ENCODE results near the gene AMDHD2. TPM values are rescaled to one million over a fixed set of nuclear protein-coding genes. Genes with fewer than 3 reads are reported as not detected.

AMDHD2 gene
- total and polyA plus RNA-seq, 2 of the 13 experiments (the other 11 are each of a cell fraction or from before 2014, with no cell fraction given): 33.5 to 39.1 TPM

- TF ChIP-seq ZNF609 (CRISPR knock-in tag; IDR thresholded peaks at IDR 0.05; ENCODE audit: borderline replicate concordance): peak; percentile 71
- peak; percentile 22; the same call in 1 of the 2 replicates for TF ChIP-seq SP140L (CRISPR knock-in tag; IDR thresholded peaks at IDR 0.05; ENCODE audit: borderline replicate concordance)
- peak; percentile 91 for TF ChIP-seq FOXA3 (CRISPR knock-in tag; IDR thresholded peaks at IDR 0.05)
- no peak for TF ChIP-seq MZF1 (CRISPR knock-in tag; IDR thresholded peaks at IDR 0.05; ENCODE audit: borderline replicate concordance)
- TF ChIP-seq KLF16 (CRISPR knock-in tag; IDR thresholded peaks at IDR 0.05): peak in 1 of 2 experiments; percentile 74; a peak in 2 of 4 replicates
- peak; percentile 22; the same call in 1 of the 2 replicates for TF ChIP-seq CENPBD1 (CRISPR knock-in tag; IDR thresholded peaks at IDR 0.05; ENCODE audit: borderline replicate concordance, low read depth)
- TF ChIP-seq ZNF558 (CRISPR knock-in tag; IDR thresholded peaks at IDR 0.05; ENCODE audit: borderline replicate concordance): 0 out of 2 replicates have a peak, but pooled peaks have one; percentile 71
- peak; percentile 81; the same call in 1 of the 3 replicates for TF ChIP-seq MXI1 (IDR thresholded peaks at IDR 0.05; ENCODE audit: borderline replicate concordance, low read depth, low read length)
- peak; percentile 72; the same call in 1 of the 2 replicates for TF ChIP-seq SMAD3 (CRISPR knock-in tag; IDR thresholded peaks at IDR 0.05)
- peak; percentile 89 for TF ChIP-seq HNF4G (IDR thresholded peaks at IDR 0.05; ENCODE audit: borderline replicate concordance, low read depth, low read length)
- peak; percentile 78; the same call in 1 of the 2 replicates for TF ChIP-seq HNF4G (CRISPR knock-in tag; IDR thresholded peaks at IDR 0.05; ENCODE audit: borderline replicate concordance, low read depth)
- TF ChIP-seq ZNF746 (CRISPR knock-in tag; IDR thresholded peaks at IDR 0.05): peak; percentile 85; the same call in 1 of the 2 replicates
- TF ChIP-seq DRAP1 (CRISPR knock-in tag; IDR thresholded peaks at IDR 0.05): peak; percentile 33; the same call in 1 of the 2 replicates
- TF ChIP-seq MXD4 (CRISPR knock-in tag; IDR thresholded peaks at IDR 0.05): 0 out of 2 replicates have a peak, but pooled peaks have one; percentile 37
- TF ChIP-seq HCFC1 (IDR thresholded peaks at IDR 0.05; ENCODE audit: low read depth, low read length): no peak
- TF ChIP-seq GATAD1 (CRISPR knock-in tag; IDR thresholded peaks at IDR 0.05): peak; percentile 71
- TF ChIP-seq PHF21A (CRISPR knock-in tag; IDR thresholded peaks at IDR 0.05): peak; percentile 98
- TF ChIP-seq NR1H2 (CRISPR knock-in tag; IDR thresholded peaks at IDR 0.05; ENCODE audit: borderline replicate concordance, low read depth): no peak
- TF ChIP-seq, protein P1, sequence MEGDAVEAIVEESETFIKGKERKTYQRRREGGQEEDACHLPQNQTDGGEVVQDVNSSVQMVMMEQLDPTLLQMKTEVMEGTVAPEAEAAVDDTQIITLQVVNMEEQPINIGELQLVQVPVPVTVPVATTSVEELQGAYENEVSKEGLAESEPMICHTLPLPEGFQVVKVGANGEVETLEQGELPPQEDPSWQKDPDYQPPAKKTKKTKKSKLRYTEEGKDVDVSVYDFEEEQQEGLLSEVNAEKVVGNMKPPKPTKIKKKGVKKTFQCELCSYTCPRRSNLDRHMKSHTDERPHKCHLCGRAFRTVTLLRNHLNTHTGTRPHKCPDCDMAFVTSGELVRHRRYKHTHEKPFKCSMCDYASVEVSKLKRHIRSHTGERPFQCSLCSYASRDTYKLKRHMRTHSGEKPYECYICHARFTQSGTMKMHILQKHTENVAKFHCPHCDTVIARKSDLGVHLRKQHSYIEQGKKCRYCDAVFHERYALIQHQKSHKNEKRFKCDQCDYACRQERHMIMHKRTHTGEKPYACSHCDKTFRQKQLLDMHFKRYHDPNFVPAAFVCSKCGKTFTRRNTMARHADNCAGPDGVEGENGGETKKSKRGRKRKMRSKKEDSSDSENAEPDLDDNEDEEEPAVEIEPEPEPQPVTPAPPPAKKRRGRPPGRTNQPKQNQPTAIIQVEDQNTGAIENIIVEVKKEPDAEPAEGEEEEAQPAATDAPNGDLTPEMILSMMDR (CRISPR knock-in tag; IDR thresholded peaks at IDR 0.05): peak; percentile 86
- TF ChIP-seq, protein P2, sequence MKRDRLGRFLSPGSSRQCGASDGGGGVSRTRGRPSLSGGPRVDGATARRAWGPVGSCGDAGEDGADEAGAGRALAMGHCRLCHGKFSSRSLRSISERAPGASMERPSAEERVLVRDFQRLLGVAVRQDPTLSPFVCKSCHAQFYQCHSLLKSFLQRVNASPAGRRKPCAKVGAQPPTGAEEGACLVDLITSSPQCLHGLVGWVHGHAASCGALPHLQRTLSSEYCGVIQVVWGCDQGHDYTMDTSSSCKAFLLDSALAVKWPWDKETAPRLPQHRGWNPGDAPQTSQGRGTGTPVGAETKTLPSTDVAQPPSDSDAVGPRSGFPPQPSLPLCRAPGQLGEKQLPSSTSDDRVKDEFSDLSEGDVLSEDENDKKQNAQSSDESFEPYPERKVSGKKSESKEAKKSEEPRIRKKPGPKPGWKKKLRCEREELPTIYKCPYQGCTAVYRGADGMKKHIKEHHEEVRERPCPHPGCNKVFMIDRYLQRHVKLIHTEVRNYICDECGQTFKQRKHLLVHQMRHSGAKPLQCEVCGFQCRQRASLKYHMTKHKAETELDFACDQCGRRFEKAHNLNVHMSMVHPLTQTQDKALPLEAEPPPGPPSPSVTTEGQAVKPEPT (CRISPR knock-in tag; IDR thresholded peaks at IDR 0.05; ENCODE audit: low read depth): no peak
These were observed 4.3 kb downstream of the AMDHD2 start (continued) for GRCh38 chr16:2524339-2524938.
